Measurements from ENCODE around the gene ARHGEF16.

Gene ARHGEF16

GRCh38 chr1:3423245-3423829, 31.1 kb upstream of the ARHGEF16 start:
- DNase-seq, result no peak

DNA sequence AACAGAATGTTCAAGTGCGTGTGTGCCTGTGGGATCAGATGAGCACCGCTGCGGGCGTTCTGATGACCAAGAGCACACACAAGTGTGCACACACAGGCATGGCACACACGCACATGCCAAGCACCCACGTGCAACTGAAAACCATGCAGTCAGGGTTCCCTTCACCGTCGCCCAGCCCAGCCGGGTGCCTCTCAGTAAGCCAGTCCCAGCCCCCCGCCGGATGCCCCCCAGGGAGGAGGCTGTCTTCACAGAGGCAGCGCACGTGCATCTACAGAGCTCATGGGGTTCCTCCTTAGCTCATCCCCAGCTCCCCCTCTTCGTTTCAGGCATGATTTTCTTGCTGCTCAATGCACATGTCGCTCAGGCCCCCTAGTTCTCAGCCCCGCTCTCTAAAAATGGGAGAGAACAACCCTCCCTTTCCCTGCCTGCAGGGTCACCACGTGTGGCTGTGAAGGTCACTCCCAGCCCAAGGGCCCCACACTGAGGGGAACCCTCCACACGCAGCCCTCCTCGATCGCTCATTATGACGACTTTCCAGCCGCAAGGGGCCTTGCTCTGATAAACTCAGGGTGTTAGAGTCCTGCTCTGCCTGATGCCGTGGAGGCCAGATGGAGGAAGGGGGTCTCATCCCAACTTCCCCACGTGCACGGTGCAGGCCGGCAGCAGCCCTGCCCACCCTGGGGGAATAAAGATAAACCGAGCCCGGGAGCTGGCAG, 30.4 kb upstream of the ARHGEF16 start:
- no peak for DNase-seq

- no peak for DNase-seq
These were observed 28.8 kb upstream of the ARHGEF16 start for GRCh38 chr1:3425486-3426215.

- DNase-seq, result no peak
These were observed 27.4 kb upstream of the ARHGEF16 start for GRCh38 chr1:3426956-3427535.

- no peak for DNase-seq
These were observed 26.5 kb upstream of the ARHGEF16 start for GRCh38 chr1:3427711-3428704.

DNA sequence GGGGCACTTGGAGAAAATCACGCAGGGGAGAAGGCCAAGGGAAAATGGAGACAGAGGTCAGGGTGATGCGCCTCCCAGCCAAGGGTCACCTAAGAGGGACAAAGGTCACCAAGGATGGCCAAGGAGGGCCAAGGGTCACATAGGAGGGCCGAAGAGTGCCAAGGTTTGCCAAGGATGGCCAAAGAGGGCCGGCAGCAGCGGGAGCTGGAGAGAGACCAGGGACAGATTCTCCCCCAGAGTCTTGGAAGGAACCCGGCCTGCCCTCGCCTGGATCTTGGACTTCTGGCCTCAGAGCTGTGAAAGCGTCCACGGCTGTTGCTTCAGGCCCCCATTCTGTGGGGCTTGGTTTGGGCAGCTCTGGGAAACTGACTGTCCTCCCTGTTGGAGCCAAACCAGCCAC, 25.6 kb upstream of the ARHGEF16 start:
- DNase-seq, result no peak

DNA sequence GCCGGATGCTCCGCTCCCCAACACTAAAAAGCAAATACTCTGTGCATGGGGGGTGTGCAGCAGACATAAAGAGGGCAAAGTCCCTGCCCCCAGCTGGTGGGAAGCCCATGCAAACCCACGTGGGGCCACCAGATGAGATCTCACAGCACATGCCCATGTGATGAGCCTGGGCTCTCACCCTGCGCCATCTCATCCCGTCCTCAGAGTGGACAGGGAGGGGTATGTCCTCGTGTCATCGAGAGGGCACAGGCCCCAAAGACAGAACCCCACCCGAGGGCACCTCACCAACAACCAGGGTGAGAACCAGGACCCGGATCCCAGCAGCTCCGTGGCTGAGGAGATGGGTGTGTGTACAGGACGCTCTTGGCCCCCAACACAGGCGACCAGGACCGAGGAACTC, 25.1 kb upstream of the ARHGEF16 start:
- DNase-seq, result no peak

DNA sequence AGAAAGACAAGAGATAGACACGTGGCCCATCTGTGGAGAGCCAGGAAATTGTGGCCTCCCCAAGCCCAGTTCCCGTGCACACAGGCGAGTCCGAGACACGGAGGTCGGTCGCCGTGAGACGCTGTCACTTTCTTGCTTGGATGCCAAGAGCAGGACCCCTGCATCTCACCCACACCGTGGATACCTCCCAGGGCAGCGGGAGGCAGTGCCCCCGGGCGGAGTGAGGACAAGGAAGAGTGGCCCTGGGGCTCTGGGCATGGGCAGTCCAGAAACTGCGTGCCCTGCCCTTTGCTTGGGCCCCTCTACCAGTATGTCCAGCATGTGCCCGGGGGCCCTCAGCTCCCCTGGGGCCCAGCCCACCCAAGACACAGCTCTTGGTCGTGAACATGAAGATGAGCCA, 24.7 kb upstream of the ARHGEF16 start:
- no peak for DNase-seq

GRCh38 chr1:3430406-3430805, 24.1 kb upstream of the ARHGEF16 start:
- DNase-seq, result no peak

- no peak for DNase-seq
These were observed 23.6 kb upstream of the ARHGEF16 start for GRCh38 chr1:3430820-3431219.

DNA sequence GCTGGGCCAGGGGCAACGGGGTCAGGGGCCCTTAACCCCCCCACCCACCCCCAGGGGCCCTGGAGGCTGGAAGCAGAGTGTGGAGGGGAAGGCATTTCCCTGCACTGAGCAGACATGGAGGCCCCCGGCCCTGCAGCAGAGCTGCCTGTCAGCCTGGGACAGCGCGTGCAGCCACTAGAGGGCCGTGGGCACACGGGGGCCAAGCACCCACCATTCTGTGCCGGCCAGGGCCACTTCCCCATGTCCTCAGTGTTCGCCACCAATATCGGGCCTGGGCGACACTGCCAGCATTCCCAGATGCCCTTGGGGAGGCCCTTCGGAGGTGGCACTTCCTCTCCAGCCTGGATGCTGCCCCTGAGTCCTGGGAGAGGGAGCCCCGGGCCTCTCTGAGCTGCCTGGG, 23.2 kb upstream of the ARHGEF16 start:
- no peak for DNase-seq

DNA sequence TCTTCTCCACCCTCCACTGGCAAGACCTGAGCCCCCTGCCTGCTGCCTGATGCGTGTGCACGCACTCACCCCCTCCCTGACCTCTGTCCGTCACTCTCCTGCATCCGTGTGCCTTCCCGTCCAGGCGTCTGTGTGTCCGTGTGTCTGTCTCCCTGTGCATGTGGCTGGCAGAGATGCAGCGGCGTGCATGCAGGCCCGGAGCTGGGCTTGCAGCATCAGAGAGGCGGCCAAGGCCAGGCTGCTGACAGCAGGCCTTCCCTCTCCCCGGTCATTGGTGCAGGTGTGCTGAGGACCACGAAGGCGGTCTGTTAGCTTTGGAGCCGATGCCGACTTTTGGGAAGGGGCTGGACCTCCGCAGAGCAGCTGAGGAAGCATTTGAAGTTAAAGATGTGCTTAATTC, 22.8 kb upstream of the ARHGEF16 start:
- DNase-seq, result no peak

GRCh38 chr1:3432306-3432705, 22.2 kb upstream of the ARHGEF16 start:
- no peak for DNase-seq

- DNase-seq, result no peak
These were observed 21.4 kb upstream of the ARHGEF16 start for GRCh38 chr1:3433076-3433475.

DNA sequence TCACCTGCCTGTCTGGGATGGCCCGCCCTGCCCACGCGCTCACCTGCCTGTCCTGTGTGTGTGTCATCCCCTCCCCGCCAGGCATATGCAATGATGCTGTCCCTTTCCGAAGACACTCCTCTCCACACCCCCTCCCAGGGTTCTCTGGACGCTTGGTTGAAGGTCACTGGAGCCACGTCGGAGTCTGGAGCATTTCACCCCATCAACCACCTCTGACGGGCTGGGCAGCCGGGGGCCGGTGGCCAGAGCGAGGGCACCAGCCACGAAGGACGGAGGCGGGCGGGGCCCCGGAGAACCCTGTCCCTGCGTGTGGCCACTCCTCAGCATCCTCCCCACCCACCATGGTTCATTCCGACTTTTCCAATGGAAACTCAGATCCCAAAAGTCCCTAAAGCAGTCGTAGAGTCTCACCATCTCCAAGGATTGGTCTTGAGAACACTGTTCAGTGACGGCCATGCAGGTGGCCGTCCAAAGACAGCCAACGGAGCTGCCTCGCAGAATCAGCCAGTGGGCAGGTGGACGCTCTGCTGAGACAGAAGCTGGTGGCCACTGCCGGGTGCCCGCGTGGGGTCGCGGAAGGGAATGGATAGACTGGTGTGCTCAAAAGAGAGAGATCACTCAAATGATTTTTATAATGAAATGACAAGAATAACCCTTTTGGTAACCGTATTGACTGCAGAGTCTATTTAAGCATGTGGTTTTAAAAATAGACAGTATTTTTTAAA, 20.7 kb upstream of the ARHGEF16 start:
- no peak for DNase-seq

DNA sequence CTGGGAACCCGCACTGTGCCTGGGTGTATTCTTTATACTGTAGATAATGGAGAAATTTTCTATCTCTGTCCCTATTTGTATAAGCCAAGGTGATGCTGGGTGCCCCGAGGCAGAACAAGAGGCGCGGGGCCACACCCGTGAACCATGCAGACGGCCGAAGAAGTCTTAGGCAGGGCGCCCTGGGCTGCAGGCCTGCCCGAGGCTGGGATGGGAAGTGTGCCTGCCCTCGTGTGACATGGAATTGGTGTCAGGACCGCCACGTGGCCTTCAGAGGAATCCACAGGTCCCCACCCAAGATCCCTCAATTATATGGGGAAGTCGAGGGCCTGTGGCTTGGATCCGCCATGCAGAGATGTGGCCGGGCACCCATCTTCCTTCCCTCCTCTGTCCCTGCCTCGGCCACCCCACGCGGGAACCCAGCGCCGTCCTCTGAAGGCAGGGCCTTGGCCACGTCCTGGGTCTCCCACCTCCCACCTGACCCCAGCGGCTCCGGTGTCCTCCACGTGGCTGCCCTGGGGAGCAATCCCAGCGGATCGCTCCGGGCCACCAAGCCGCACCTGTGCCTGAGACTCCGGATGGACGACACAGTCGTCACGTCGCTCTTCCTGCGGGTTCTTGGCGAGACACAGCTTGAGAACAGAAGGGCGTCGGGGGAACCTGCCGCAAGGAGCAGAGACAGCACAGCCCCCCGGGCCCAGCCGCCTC, 19.9 kb upstream of the ARHGEF16 start:
- DNase-seq, result no peak

DNA sequence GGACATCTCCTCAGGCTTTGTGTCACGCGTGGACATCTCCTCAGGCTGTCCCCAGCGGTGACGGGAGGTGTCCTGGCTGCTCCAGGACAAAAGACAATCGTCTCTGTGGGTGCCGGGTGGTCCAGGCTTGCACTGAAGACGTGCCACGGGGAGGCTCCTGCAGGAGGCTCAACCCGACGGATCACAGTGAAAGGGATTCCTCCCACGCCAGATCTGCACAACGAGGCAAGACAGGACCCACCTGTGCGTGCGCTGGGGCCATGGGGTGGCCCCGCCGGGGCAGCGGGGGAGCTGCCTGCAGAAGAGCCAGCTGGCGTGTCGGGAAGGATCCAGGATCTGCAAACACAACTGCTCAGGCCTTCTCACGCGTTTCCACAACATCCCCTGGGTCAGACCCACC, 18.8 kb upstream of the ARHGEF16 start:
- no peak for DNase-seq

- DNase-seq, result no peak
These were observed 18.0 kb upstream of the ARHGEF16 start for GRCh38 chr1:3436451-3436850.

DNA sequence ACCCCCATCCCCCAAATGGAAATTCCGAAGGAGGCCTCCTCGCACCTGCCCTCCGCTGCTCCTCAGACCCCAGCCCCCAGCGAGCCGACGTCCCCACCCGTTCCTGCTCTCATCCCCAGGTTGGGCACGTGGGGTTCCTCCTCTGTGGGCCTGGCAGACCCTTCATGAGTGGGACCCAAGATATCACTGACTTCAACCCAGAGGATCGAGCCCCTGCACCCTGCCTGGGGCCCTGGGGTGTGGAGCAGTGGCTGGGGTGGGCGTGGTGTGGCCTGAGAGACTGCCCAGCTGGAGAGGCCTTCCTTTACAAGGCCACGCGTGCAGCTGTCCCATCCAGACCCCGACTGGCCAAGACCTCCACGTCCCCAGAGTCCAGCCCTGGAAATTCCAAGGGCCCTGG, 17.6 kb upstream of the ARHGEF16 start:
- no peak for DNase-seq

DNA sequence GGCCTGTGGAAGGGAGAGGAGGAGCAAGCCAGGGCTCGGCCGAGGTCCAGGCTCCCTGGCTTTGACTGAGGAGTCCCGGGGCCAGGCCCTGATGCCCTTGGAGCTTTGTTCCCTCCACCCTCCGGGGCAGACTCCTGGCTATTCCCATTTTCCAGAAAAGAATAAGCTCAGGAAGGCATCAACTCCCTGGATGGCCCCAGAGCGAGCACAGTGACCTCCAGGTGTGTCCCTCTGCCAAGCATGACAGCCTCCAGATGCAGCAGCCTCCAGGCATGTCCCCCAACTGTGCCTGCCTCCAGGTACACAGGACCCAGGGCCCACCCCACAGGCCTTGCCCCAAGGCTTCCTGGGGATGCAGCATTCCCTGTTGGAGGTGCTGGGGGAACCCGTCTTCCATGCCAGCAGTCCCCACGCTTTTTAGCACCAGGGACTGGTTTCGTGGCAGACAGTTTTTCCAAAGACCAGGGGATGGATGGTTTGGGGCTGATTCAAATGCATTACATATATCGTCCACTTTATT, 15.7 kb upstream of the ARHGEF16 start:
- no peak for DNase-seq

Data from NCI-H446 treated with DMSO at 0.1 percent for 48 hours (cell line).